Retinal pigment epithelial cell (primary cell): Measurements from ENCODE around the gene GAB3.

ENCODE experiments used
- DNase-seq: peaks from one replicate; pipeline ENCODE4 v3.0.0-alpha.2; 2010; ENCODE audit warnings: low read depth
- H3K4me3 ChIP-seq: 2 replicates; pipeline ENCODE4 v1.5.1; 2011; ENCODE audit warnings: mild to moderate bottlenecking, low read length, control low read depth, moderate library complexity
- CTCF ChIP-seq: conservative IDR thresholded peaks from 2 replicates; pipeline ENCODE4 v1.5.1; 2011; ENCODE audit warnings: low read depth, low read length, control low read depth, inconsistent platforms

The GAB3 gene

GRCh38 chrX:154775419-154776349, 24.8 kb upstream of the GAB3 start:
- no peak for DNase-seq

GRCh38 chrX:154774622-154775021, 23.7 kb upstream of the GAB3 start:
- no peak for TF ChIP-seq CTCF
- no peak for DNase-seq
- H3K4me3 ChIP-seq: no peak overlapping the region

More at GRCh38 chrX:154775419-154776349, 24.8 kb upstream of the GAB3 start:
- TF ChIP-seq CTCF: no peak
- H3K4me3 ChIP-seq: no peak overlapping the region

- peak within 1 kb of the TSS; percentile 57 for H3K4me3 ChIP-seq
- DNase-seq: peak; percentile 73
- TF ChIP-seq CTCF: no peak
Measured at GRCh38 chrX:154762537-154763296, 11.8 kb upstream of the GAB3 start, which contains the start of gene DKC1. DKC1 (plus strand) TSS chrX:154762864; CDS start chrX:154762966, 102 bp downstream.

GRCh38 chrX:154761977-154762536, 11.2 kb upstream of the GAB3 start:
- no peak for TF ChIP-seq CTCF
- DNase-seq: no peak
- H3K4me3 ChIP-seq: peak overlapping the region; percentile 54

- no peak for TF ChIP-seq CTCF
- DNase-seq: no peak
- H3K4me3 ChIP-seq: no peak overlapping the region
Measured at GRCh38 chrX:154758696-154759095, 7.8 kb upstream of the GAB3 start.

GRCh38 chrX:154751669-154752271, 893 bp upstream of the GAB3 start:
- DNase-seq: no peak
- no peak overlapping the region for H3K4me3 ChIP-seq
- TF ChIP-seq CTCF: no peak
